Transverse colon (tissue), 4 donors: Measurements from ENCODE around the gene FARSA. TPM values are rescaled to one million over a fixed set of nuclear protein-coding genes. Genes with fewer than 3 reads are reported as not detected.

ENCODE experiments used
- DNase-seq: peaks from one replicate; pipeline ENCODE4 v3.0.0-alpha.2; 2019
- H3K27ac ChIP-seq, 4 donors: fragments of 200-600 bp; sonication (generic); 2 replicates each; pipeline ENCODE4 v1.5.1; 2016 to 2018; ENCODE audit warnings: inconsistent platforms in 4 of 4
- H3K27me3 ChIP-seq: fragments of 200-600 bp; sonication (generic); 2 replicates; pipeline ENCODE4 v1.5.1; 2017; ENCODE audit warnings: inconsistent platforms
- H3K36me3 ChIP-seq, 4 donors: fragments of 200-600 bp; sonication (generic); 2 replicates each; pipeline ENCODE4 v1.5.1; 2017 to 2019; ENCODE audit warnings: inconsistent platforms in 4 of 4
- H3K4me1 ChIP-seq, 4 donors: fragments of 200-600 bp; sonication (generic); 2 replicates each; pipeline ENCODE4 v1.5.1; 2017 to 2020; ENCODE audit warnings: inconsistent platforms in 4 of 4
- H3K4me3 ChIP-seq, 4 donors: fragments of 200-600 bp; sonication (generic); 1 replicate in 1 of 4; 2 replicates in 3 of 4; pipeline versions ENCODE4 v1.5.1 to v1.6.1; 2017 to 2019; ENCODE audit warnings: inconsistent platforms in 4 of 4
- H3K9me3 ChIP-seq, 2 donors: fragments of 200-600 bp; sonication (generic); 2 replicates each; pipeline ENCODE4 v1.5.1; 2017 to 2019; ENCODE audit warnings: inconsistent platforms in 2 of 2
- CTCF ChIP-seq, 5 experiments: fragments of 200-600 bp in 3 of 5; fragments of 450-650 bp in 2 of 5; sonication (generic) in 3 of 5; IDR thresholded peaks; 1 replicate in 2 of 5; 2 replicates in 3 of 5; pipeline ENCODE4 v1.5.1; 2016 to 2017; ENCODE audit warnings: antibody characterized with exemption in 5 of 5, inconsistent platforms in 3 of 5, mild to moderate bottlenecking in 2 of 5, moderate library complexity in 1 of 5
- EP300 ChIP-seq: sonication (generic); formaldehyde crosslinking; IDR thresholded peaks from one replicate; pipeline ENCODE4 v1.6.1; 2017; ENCODE audit warnings: antibody characterized with exemption, low read depth
- POLR2A ChIP-seq: fragments of 450-650 bp; IDR thresholded peaks from one replicate; pipeline ENCODE4 v1.6.1; 2016; ENCODE audit warnings: antibody characterized with exemption, mild to moderate bottlenecking, moderate library complexity
- POLR2AphosphoS5 ChIP-seq, 3 donors: sonication (generic); formaldehyde crosslinking; IDR thresholded peaks; one replicate each; pipeline ENCODE4 v1.6.1; 2016; ENCODE audit warnings: antibody characterized with exemption in 3 of 3
- WGBS, 2 donors: methylation state at CpG; one replicate each; pipeline ENCODE4 v1.1.5; 2018; ENCODE audit warnings: low coverage in 1 of 2; 5-methylcytosine and 5-hydroxymethylcytosine counted together
- in situ Hi-C, 4 donors: fragments of 200-750 bp; cut with MboI; loops; one replicate each; pipeline versions ENCODE4 v1.15.0 to v1.15.1; 2017; ENCODE audit warnings: low sequenced_read_pairs in 3 of 4, low pct_ligation_motif_present in 1 of 4, low pct_unique_long_range_greater_than_20kb in 1 of 4
- intact Hi-C: fragments of 100-400 bp; cut with DNase I; formaldehyde crosslinking; loops from one replicate; pipeline ENCODE4 v1.15.1; 2023; ENCODE audit warnings: low total_unique reads
- small RNA-seq, 4 donors: library from RNA; depleted of rRNA; stranded (forward); fragments of <200 nt; gene quantifications; one replicate each; pipeline ENCODE3, GENCODE V24; 2016
- total RNA-seq, 4 donors: library from RNA; depleted of rRNA; stranded (reverse); fragments of >200 nt; gene quantifications; one replicate each; pipeline ENCODE4 v1.1.0, GENCODE V29; 2016

Gene FARSA
- total RNA-seq, 4 donors from 2014 or later = 18.0 to 40.8 (median 32.6) TPM

GRCh38 chr19:12875086-12875485 is 58.4 kb downstream of the FARSA start:
- H3K4me3 ChIP-seq = no peak overlapping the region
- DNase-seq = no peak
- 92 to 96% methylated on average over 5 to 6 of the region's 6 CpGs for WGBS, 2 donors
- intact Hi-C loops = no loop called here
- H3K4me1 ChIP-seq = peaks cover 0 to 7% (median 4%) of the 10 kb centered on the region in 4 donors
- H3K9me3 ChIP-seq = no peaks in the 10 kb centered on the region
- TF ChIP-seq CTCF (IDR thresholded peaks at IDR 0.05) = no peak
- no peak for TF ChIP-seq EP300
- no peak for TF ChIP-seq POLR2AphosphoS5 (IDR thresholded peaks at IDR 0.05)
- no peak for TF ChIP-seq POLR2A
- H3K27ac ChIP-seq = no peak overlapping the region
- peaks cover 0 to 12% (median 1%) of the 10 kb centered on the region in 4 donors for H3K36me3 ChIP-seq
- no peaks in the 10 kb centered on the region for H3K27me3 ChIP-seq
- in situ Hi-C loops = no loop called here

GRCh38 chr19:12873891-12874745 is 59.4 kb downstream of the FARSA start:
- no peak overlapping the region for H3K27ac ChIP-seq
- WGBS, 2 donors = 93% methylated on average over 70 of the region's 86 CpGs; no CpG with 5 or more reads in 1 of the 2 donors
- TF ChIP-seq CTCF (IDR thresholded peaks at IDR 0.05) (no peak), POLR2AphosphoS5 (IDR thresholded peaks at IDR 0.05) (no peak)
- no peaks in the 10 kb centered on the region for H3K9me3 ChIP-seq
- in situ Hi-C loops (no loop called here), intact Hi-C loops (no loop called here)
- peak overlapping the region in 2 of 4 donors; percentile 10 to 23 for H3K4me3 ChIP-seq
- H3K36me3 ChIP-seq = peaks cover 0 to 12% (median 1%) of the 10 kb centered on the region in 4 donors
- DNase-seq = no peak
- H3K4me1 ChIP-seq = peaks cover 0 to 6% (median 3%) of the 10 kb centered on the region in 4 donors
- H3K27me3 ChIP-seq = no peaks in the 10 kb centered on the region

- H3K27ac ChIP-seq = peak overlapping the region in 2 of 4 donors; percentile 18 to 49
- intact Hi-C loops (no loop called here), in situ Hi-C loops (no loop called here)
- no peak for TF ChIP-seq CTCF (IDR thresholded peaks at IDR 0.05)
- TF ChIP-seq EP300 = no peak
- TF ChIP-seq POLR2AphosphoS5 (IDR thresholded peaks at IDR 0.05) = no peak
- no peak for TF ChIP-seq POLR2A
- H3K27me3 ChIP-seq = no peaks in the 10 kb centered on the region
- H3K4me1 ChIP-seq = peaks cover 0 to 6% (median 3%) of the 10 kb centered on the region in 4 donors
- peak overlapping the region in 2 of 4 donors; percentile 10 to 23 for H3K4me3 ChIP-seq
- WGBS, 2 donors = 29 to 78% methylated on average over 2 to 67 of the region's 70 CpGs
- no peaks in the 10 kb centered on the region for H3K9me3 ChIP-seq
- H3K36me3 ChIP-seq = peaks cover 0 to 6% (median 0%) of the 10 kb centered on the region in 4 donors
- peak; percentile 66 for DNase-seq
Observed at GRCh38 chr19:12872941-12873890, 60.3 kb downstream of the FARSA start.

Small RNA genes within 50 kb of the gene (small RNA-seq; reads per million reads assigned to genes)
- gene MIR5695 (0 to 0.42 (median 0.14) reads per million in 4 donors), gene MIR6515 (0 to 0.70 (median 0.14) reads per million in 4 donors)

Other genes with a start within 250 kb of the FARSA start
- gene GNG14, start 245.7 kb downstream of the FARSA start, total RNA-seq = not detected
- gene FBXW9, start 237.1 kb downstream of the FARSA start, total RNA-seq = 1 to 10 TPM; 3.2 to 8.1 (median 4.9) TPM
- 100 to 1,000 TPM in 1 of 4 donors, 10 to 100 TPM in 3; 39.2 to 128 (median 62.7) TPM for gene TNPO2, start 209.8 kb downstream of the FARSA start, total RNA-seq
- gene TRIR, start 199.0 kb downstream of the FARSA start, total RNA-seq = 100 to 1,000 TPM; 295 to 760 (median 327) TPM
- gene GET3, start 196.2 kb downstream of the FARSA start, total RNA-seq = 10 to 100 TPM; 18.3 to 75.2 (median 43.6) TPM
- 100 to 1,000 TPM; 121 to 325 (median 141) TPM for gene BEST2, start 181.9 kb downstream of the FARSA start, total RNA-seq
- 100 to 1,000 TPM; 138 to 387 (median 215) TPM for gene HOOK2, start 158.2 kb downstream of the FARSA start, total RNA-seq
- gene JUNB, start 142.2 kb downstream of the FARSA start, total RNA-seq = 100 to 1,000 TPM; 386 to 857 (median 664) TPM
- 100 to 1,000 TPM; 172 to 357 (median 198) TPM for gene PRDX2, start 131.9 kb downstream of the FARSA start, total RNA-seq
- gene THSD8, start 131.6 kb downstream of the FARSA start, total RNA-seq = 1 to 10 TPM in 1 of 4 donors, not detected in 3; 1.6 TPM
- gene RNASEH2A, start 127.1 kb downstream of the FARSA start, total RNA-seq = 10 to 100 TPM in 1 of 4 donors, 1 to 10 TPM in 2, not detected in 1; 2.7 to 17.5 (median 4.0) TPM
- gene RTBDN, start 99.1 kb downstream of the FARSA start, total RNA-seq = not detected
- 1 to 10 TPM in 1 of 4 donors, under 1 TPM in 2, not detected in 1; 0.64 to 2.4 (median 0.82) TPM for gene MAST1, start 95.2 kb downstream of the FARSA start, total RNA-seq
- 10 to 100 TPM; 24.6 to 34.4 (median 34.4) TPM for gene DNASE2, start 52.3 kb downstream of the FARSA start, total RNA-seq
- gene KLF1, start 46.5 kb downstream of the FARSA start, total RNA-seq = under 1 TPM in 1 of 4 donors, not detected in 3; 0.32 TPM
- 10 to 100 TPM in 3 of 4 donors, 1 to 10 TPM in 1; 1.9 to 43.4 (median 33.2) TPM for gene GCDH, start 42.6 kb downstream of the FARSA start, total RNA-seq
- gene SYCE2, start 14.4 kb downstream of the FARSA start, total RNA-seq = under 1 TPM in 1 of 4 donors, not detected in 3; 0.68 TPM
- gene CALR, start 4.9 kb upstream of the FARSA start, total RNA-seq = 100 to 1,000 TPM; 181 to 444 (median 317) TPM
- gene RAD23A, start 12.2 kb upstream of the FARSA start, total RNA-seq = 10 to 100 TPM; 57.9 to 87.9 (median 75.9) TPM
- 10 to 100 TPM; 28.6 to 55.0 (median 33.6) TPM for gene GADD45GIP1, start 23.5 kb upstream of the FARSA start, total RNA-seq
- under 1 TPM in 2 of 4 donors, not detected in 2; 0.27 to 0.32 TPM for gene DAND5, start 35.9 kb upstream of the FARSA start, total RNA-seq
- 10 to 100 TPM; 25.4 to 53.1 (median 29.3) TPM for gene NFIX, start 61.8 kb upstream of the FARSA start, total RNA-seq
- 10 to 100 TPM in 3 of 4 donors, 1 to 10 TPM in 1; 4.5 to 33.4 (median 16.7) TPM for gene LYL1, start 169.1 kb upstream of the FARSA start, total RNA-seq
- 100 to 1,000 TPM in 1 of 4 donors, 10 to 100 TPM in 3; 26.6 to 199 (median 60.7) TPM for gene TRMT1, start 183.0 kb upstream of the FARSA start, total RNA-seq
- 10 to 100 TPM; 31.6 to 54.2 (median 36.5) TPM for gene NACC1, start 184.6 kb upstream of the FARSA start, total RNA-seq
- gene STX10, start 216.7 kb upstream of the FARSA start, total RNA-seq = 100 to 1,000 TPM in 1 of 4 donors, 10 to 100 TPM in 3; 69.7 to 164 (median 84.2) TPM
- gene IER2, start 216.7 kb upstream of the FARSA start, total RNA-seq = 100 to 1,000 TPM; 184 to 503 (median 244) TPM